SK-N-SH (cell line): ENCODE results near the gene POU3F1.

ENCODE experiments used
- CHD2 ChIP-seq: fragments of 150-350 bp; IDR thresholded peaks from 2 replicates; pipeline ENCODE4 v1.6.1; 2018; ENCODE audit warnings: low read length; ENCODE audit not compliant: partially characterized antibody
- CTCF ChIP-seq: fragments of 200-600 bp; sonication (generic); IDR thresholded peaks from 2 replicates; pipeline ENCODE4 v1.6.1; 2017; ENCODE audit warnings: antibody characterized with exemption, mild to moderate bottlenecking, moderate library complexity
- SIN3A ChIP-seq: IDR thresholded peaks from 2 replicates; pipeline ENCODE4 v1.6.1; 2012; ENCODE audit warnings: low read depth, mild to moderate bottlenecking, low read length, moderate library complexity, borderline replicate concordance
- TAF1 ChIP-seq: IDR thresholded peaks from 2 replicates; pipeline ENCODE4 v1.6.1; 2012; ENCODE audit warnings: low read depth, mild to moderate bottlenecking, low read length, moderate library complexity, borderline replicate concordance
- USF1 ChIP-seq: IDR thresholded peaks from 2 replicates; pipeline ENCODE4 v1.4.0; 2012; ENCODE audit warnings: low read depth, borderline replicate concordance
- YY1 ChIP-seq: IDR thresholded peaks from 2 replicates; pipeline ENCODE4 v1.4.0; 2012; ENCODE audit warnings: low read depth, mild to moderate bottlenecking
- TF ChIP-seq, protein P1 (sequence below): IDR thresholded peaks from 2 replicates; pipeline ENCODE4 v1.6.1; 2012; ENCODE audit warnings: mild to moderate bottlenecking, low read depth, low read length, moderate library complexity

DNA sequence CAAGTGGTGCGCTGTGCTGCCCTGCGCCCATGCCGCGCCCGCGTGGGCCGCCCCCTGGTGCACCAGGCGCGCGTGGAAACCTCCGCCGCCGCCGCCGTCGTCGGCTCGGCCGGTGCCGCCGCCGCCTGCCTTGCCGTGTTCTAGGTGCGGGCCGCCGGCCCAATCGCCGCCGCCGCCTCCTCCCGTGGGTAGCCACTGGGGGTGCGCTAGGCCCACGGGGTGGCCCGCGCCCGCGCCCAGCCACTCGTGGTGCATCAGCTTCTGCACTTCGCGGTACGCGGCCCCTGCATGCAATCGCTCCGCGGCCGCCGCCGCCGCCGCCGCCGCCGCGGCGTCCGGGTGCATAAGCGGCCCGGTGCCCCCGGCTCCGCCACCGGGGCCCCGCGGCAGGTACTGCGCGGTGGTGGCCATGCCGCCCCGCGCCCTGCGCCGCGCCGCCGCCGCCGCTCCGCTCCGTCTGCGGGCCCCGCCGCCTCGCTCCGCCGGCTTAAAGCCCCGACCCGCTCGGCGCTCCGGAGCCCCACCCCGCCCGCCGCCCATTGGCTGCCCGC is at the start of gene POU3F1:
- TF ChIP-seq YY1 (no peak), CTCF (no peak), TAF1 (no peak), CHD2 (no peak), USF1 (no peak), SIN3A (no peak)
- TF ChIP-seq, protein P1, sequence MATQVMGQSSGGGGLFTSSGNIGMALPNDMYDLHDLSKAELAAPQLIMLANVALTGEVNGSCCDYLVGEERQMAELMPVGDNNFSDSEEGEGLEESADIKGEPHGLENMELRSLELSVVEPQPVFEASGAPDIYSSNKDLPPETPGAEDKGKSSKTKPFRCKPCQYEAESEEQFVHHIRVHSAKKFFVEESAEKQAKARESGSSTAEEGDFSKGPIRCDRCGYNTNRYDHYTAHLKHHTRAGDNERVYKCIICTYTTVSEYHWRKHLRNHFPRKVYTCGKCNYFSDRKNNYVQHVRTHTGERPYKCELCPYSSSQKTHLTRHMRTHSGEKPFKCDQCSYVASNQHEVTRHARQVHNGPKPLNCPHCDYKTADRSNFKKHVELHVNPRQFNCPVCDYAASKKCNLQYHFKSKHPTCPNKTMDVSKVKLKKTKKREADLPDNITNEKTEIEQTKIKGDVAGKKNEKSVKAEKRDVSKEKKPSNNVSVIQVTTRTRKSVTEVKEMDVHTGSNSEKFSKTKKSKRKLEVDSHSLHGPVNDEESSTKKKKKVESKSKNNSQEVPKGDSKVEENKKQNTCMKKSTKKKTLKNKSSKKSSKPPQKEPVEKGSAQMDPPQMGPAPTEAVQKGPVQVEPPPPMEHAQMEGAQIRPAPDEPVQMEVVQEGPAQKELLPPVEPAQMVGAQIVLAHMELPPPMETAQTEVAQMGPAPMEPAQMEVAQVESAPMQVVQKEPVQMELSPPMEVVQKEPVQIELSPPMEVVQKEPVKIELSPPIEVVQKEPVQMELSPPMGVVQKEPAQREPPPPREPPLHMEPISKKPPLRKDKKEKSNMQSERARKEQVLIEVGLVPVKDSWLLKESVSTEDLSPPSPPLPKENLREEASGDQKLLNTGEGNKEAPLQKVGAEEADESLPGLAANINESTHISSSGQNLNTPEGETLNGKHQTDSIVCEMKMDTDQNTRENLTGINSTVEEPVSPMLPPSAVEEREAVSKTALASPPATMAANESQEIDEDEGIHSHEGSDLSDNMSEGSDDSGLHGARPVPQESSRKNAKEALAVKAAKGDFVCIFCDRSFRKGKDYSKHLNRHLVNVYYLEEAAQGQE, result no peak
